MM.1S (cell line): Measurements from ENCODE around the gene MARCHF6.
A peak's percentile ranks its signal among the peaks of the same experiment; 100 is the strongest.

Experiments used
- DNase-seq: peaks from one replicate; pipeline ENCODE4 v3.0.0-alpha.2; 2015
- H2AFZ ChIP-seq: fragments of 300-600 bp; sonication (generic); 2 replicates; pipeline ENCODE4 v1.6.0; 2016; ENCODE audit warnings: antibody characterized with exemption, low read length
- H3F3A ChIP-seq: fragments of 300-600 bp; sonication (generic); 2 replicates; pipeline ENCODE4 v1.6.1; 2016; ENCODE audit warnings: mild to moderate bottlenecking, antibody characterized with exemption, low read length, moderate library complexity, mixed read lengths; ENCODE audit not compliant: insufficient read depth
- H3K27ac ChIP-seq: fragments of 300-600 bp; sonication (generic); 2 replicates; pipeline ENCODE4 v1.5.1; 2016; ENCODE audit warnings: mild to moderate bottlenecking, low read length
- H3K27me3 ChIP-seq: fragments of 300-600 bp; sonication (generic); replicated peaks from 2 replicates; pipeline ENCODE4 v1.6.0; 2016; ENCODE audit warnings: low read length; ENCODE audit not compliant: insufficient read depth
- H3K36me3 ChIP-seq: fragments of 300-600 bp; sonication (generic); replicated peaks from 2 replicates; pipeline ENCODE4 v1.6.1; 2016; ENCODE audit warnings: mild to moderate bottlenecking, low read length, mixed read lengths; ENCODE audit not compliant: insufficient read depth
- H3K4me1 ChIP-seq: fragments of 300-600 bp; sonication (generic); 2 replicates; pipeline ENCODE4 v1.6.1; 2016; ENCODE audit warnings: low read length, mixed read lengths
- H3K4me2 ChIP-seq: fragments of 300-600 bp; sonication (generic); 2 replicates; pipeline ENCODE4 v1.6.0; 2016; ENCODE audit warnings: low read depth, low read length
- H3K4me3 ChIP-seq: fragments of 300-600 bp; sonication (generic); 2 replicates; pipeline ENCODE4 v1.5.1; 2016; ENCODE audit warnings: low read length, mixed read lengths
- H3K79me2 ChIP-seq: fragments of 300-600 bp; sonication (generic); 2 replicates; pipeline ENCODE4 v1.6.1; 2016; ENCODE audit warnings: mixed run types, low read length, mixed read lengths
- H3K9ac ChIP-seq: fragments of 300-600 bp; sonication (generic); 2 replicates; pipeline ENCODE4 v1.6.1; 2016; ENCODE audit warnings: low read length, mixed read lengths
- H3K9me2 ChIP-seq: fragments of 300-600 bp; sonication (generic); replicated peaks from 2 replicates; pipeline ENCODE4 v1.6.1; 2016; ENCODE audit warnings: mild to moderate bottlenecking, low read length, mixed read lengths; ENCODE audit not compliant: insufficient read depth
- H3K9me3 ChIP-seq: fragments of 300-600 bp; sonication (generic); replicated peaks from 2 replicates; pipeline ENCODE4 v1.6.1; 2016; ENCODE audit warnings: mild to moderate bottlenecking, low read length, mixed read lengths; ENCODE audit not compliant: insufficient read depth
- H4K20me1 ChIP-seq: fragments of 300-600 bp; sonication (generic); 2 replicates; pipeline ENCODE4 v1.6.1; 2016; ENCODE audit warnings: mild to moderate bottlenecking, low read length, moderate library complexity, mixed read lengths; ENCODE audit not compliant: insufficient read depth
- EZH2 ChIP-seq: fragments of 300-600 bp; sonication (generic); optimal IDR thresholded peaks from 2 replicates; pipeline ENCODE3; 2017; ENCODE audit warnings: low read depth, mild to moderate bottlenecking, antibody characterized with exemption, low read length, mixed read lengths
- EZH2phosphoT487 ChIP-seq: fragments of 300-600 bp; sonication (generic); IDR thresholded peaks from 2 replicates; pipeline ENCODE4 v1.6.1; 2018; ENCODE audit warnings: antibody characterized with exemption, low read length
- TF ChIP-seq, protein P1 (sequence below): fragments of 300-600 bp; sonication (generic); IDR thresholded peaks from 2 replicates; pipeline ENCODE4 v1.5.1; 2016; ENCODE audit warnings: antibody characterized with exemption, low read length, mixed read lengths

Gene MARCHF6

GRCh38 chr5:10352430-10353240 is 860 bp upstream of the MARCHF6 start:
- peak; percentile 74 for DNase-seq
- peaks cover 15% of the 10 kb centered on the region for H4K20me1 ChIP-seq
- TF ChIP-seq, protein P1, sequence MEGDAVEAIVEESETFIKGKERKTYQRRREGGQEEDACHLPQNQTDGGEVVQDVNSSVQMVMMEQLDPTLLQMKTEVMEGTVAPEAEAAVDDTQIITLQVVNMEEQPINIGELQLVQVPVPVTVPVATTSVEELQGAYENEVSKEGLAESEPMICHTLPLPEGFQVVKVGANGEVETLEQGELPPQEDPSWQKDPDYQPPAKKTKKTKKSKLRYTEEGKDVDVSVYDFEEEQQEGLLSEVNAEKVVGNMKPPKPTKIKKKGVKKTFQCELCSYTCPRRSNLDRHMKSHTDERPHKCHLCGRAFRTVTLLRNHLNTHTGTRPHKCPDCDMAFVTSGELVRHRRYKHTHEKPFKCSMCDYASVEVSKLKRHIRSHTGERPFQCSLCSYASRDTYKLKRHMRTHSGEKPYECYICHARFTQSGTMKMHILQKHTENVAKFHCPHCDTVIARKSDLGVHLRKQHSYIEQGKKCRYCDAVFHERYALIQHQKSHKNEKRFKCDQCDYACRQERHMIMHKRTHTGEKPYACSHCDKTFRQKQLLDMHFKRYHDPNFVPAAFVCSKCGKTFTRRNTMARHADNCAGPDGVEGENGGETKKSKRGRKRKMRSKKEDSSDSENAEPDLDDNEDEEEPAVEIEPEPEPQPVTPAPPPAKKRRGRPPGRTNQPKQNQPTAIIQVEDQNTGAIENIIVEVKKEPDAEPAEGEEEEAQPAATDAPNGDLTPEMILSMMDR: no peak
- TF ChIP-seq EZH2: no peak
- TF ChIP-seq EZH2phosphoT487: no peak

GRCh38 chr5:10354048-10354872 is 765 bp downstream of the MARCHF6 start:
- H3K9me3 ChIP-seq: no peaks in the 10 kb centered on the region
- peaks cover 28% of the 10 kb centered on the region for H4K20me1 ChIP-seq
- H3K4me3 ChIP-seq: peak overlapping the region; percentile 81
- peak; percentile 50 for DNase-seq
- peaks cover 21% of the 10 kb centered on the region for H3F3A ChIP-seq
- peak overlapping the region; percentile 99 for H3K27ac ChIP-seq
- no peaks in the 10 kb centered on the region for H3K27me3 ChIP-seq
- H3K4me1 ChIP-seq: peaks cover 13% of the 10 kb centered on the region; the same call in 1 of the 2 replicates
- no peak overlapping the region for H2AFZ ChIP-seq
- H3K36me3 ChIP-seq: no peaks in the 10 kb centered on the region; the same call in 1 of the 2 replicates
- H3K9me2 ChIP-seq: no peaks in the 10 kb centered on the region
- peaks cover 59% of the 10 kb centered on the region for H3K79me2 ChIP-seq
- peak overlapping the region; percentile 88 for H3K9ac ChIP-seq
- peak overlapping the region; percentile 81 for H3K4me2 ChIP-seq
- no peak for TF ChIP-seq EZH2phosphoT487

More at GRCh38 chr5:10352430-10353240, 860 bp upstream of the MARCHF6 start:
- Histone ChIP-seq H3K27me3 (no peaks in the 10 kb centered on the region), H3K9me2 (no peaks in the 10 kb centered on the region), H2AFZ (peak overlapping the region; percentile 77), H3K36me3 (no peaks in the 10 kb centered on the region), H3K4me1 (peaks cover 13% of the 10 kb centered on the region; the same call in 1 of the 2 replicates), H3K9me3 (no peaks in the 10 kb centered on the region), H3K4me3 (peak overlapping the region; percentile 85), H3K27ac (peak overlapping the region; percentile 99), H3K4me2 (peak overlapping the region; percentile 75), H3F3A (peaks cover 21% of the 10 kb centered on the region), H3K79me2 (peaks cover 43% of the 10 kb centered on the region), H3K9ac (peak overlapping the region; percentile 88)

GRCh38 chr5:10355071-10355889 is 1.8 kb downstream of the MARCHF6 start:
- Histone ChIP-seq H3K4me1 (peaks cover 13% of the 10 kb centered on the region; the same call in 1 of the 2 replicates), H3K27me3 (no peaks in the 10 kb centered on the region), H3F3A (peaks cover 21% of the 10 kb centered on the region), H3K4me3 (peak overlapping the region; percentile 81), H4K20me1 (peaks cover 29% of the 10 kb centered on the region), H3K79me2 (peaks cover 69% of the 10 kb centered on the region), H3K9ac (peak overlapping the region; percentile 88), H3K9me2 (no peaks in the 10 kb centered on the region), H3K4me2 (peak overlapping the region; percentile 81), H3K9me3 (no peaks in the 10 kb centered on the region), H2AFZ (no peak overlapping the region), H3K36me3 (no peaks in the 10 kb centered on the region; the same call in 1 of the 2 replicates), H3K27ac (peak overlapping the region; percentile 99)
- TF ChIP-seq EZH2 (no peak), EZH2phosphoT487 (no peak)
- TF ChIP-seq, protein P1: no peak
- peak; percentile 86 for DNase-seq
